T-helper 2 cell treated with Interferon-gamma antibody and Interleukin-4, amounts not matched to agents 5 μg/mL and 100 μg/mL, for 36 hours (primary cell): Measurements from ENCODE around the gene SH3YL1.

Experiments used
- DNase-seq: peaks from one replicate; pipeline ENCODE4 v3.0.0; 2021; ENCODE audit warnings: low spot score
- H3K27ac Mint-ChIP-seq: one replicate; pipeline ENCODE4 v1.8.0; 2021; ENCODE audit warnings: mild to moderate bottlenecking, mixed read lengths
- H3K27me3 Mint-ChIP-seq: one replicate; pipeline ENCODE4 v1.8.0; 2021; ENCODE audit warnings: low read depth, mixed read lengths
- H3K36me3 Mint-ChIP-seq: one replicate; pipeline ENCODE4 v1.8.0; 2021; ENCODE audit warnings: low read depth, mixed read lengths
- H3K4me1 Mint-ChIP-seq: one replicate; pipeline ENCODE4 v1.8.0; 2021; ENCODE audit warnings: low read depth, mixed read lengths
- H3K4me3 Mint-ChIP-seq: one replicate; pipeline ENCODE4 v1.8.0; 2022; ENCODE audit warnings: mild to moderate bottlenecking, moderate library complexity, mixed read lengths
- H3K9me3 Mint-ChIP-seq: one replicate; pipeline ENCODE4 v1.8.0; 2021; ENCODE audit warnings: mixed read lengths

SH3YL1 gene

GRCh38 chr2:274503-274902, 10.7 kb upstream of the SH3YL1 start:
- Mint-ChIP-seq H3K27me3 (no peaks in the 10 kb centered on the region), H3K36me3 (peaks cover 56% of the 10 kb centered on the region), H3K9me3 (no peaks in the 10 kb centered on the region), H3K4me3 (no peak overlapping the region), H3K27ac (no peak overlapping the region), H3K4me1 (peaks cover 15% of the 10 kb centered on the region)
- no peak for DNase-seq

- Mint-ChIP-seq H3K36me3 (peaks cover 50% of the 10 kb centered on the region), H3K27me3 (no peaks in the 10 kb centered on the region), H3K4me3 (no peak overlapping the region), H3K4me1 (peaks cover 21% of the 10 kb centered on the region), H3K27ac (no peak overlapping the region), H3K9me3 (no peaks in the 10 kb centered on the region)
- no peak for DNase-seq
These were observed 9.5 kb upstream of the SH3YL1 start for GRCh38 chr2:273333-273732.

GRCh38 chr2:271917-272316, 8.1 kb upstream of the SH3YL1 start:
- no peak for DNase-seq
- peaks cover 34% of the 10 kb centered on the region for H3K4me1 Mint-ChIP-seq
- no peaks in the 10 kb centered on the region for H3K9me3 Mint-ChIP-seq
- no peaks in the 10 kb centered on the region for H3K27me3 Mint-ChIP-seq
- peaks cover 41% of the 10 kb centered on the region for H3K36me3 Mint-ChIP-seq
- H3K4me3 Mint-ChIP-seq, result no peak overlapping the region
- no peak overlapping the region for H3K27ac Mint-ChIP-seq

GRCh38 chr2:270861-271260, 7.0 kb upstream of the SH3YL1 start:
- no peak for DNase-seq
- H3K4me1 Mint-ChIP-seq, result peaks cover 42% of the 10 kb centered on the region
- no peak overlapping the region for H3K27ac Mint-ChIP-seq
- no peaks in the 10 kb centered on the region for H3K9me3 Mint-ChIP-seq
- no peaks in the 10 kb centered on the region for H3K27me3 Mint-ChIP-seq
- no peak overlapping the region for H3K4me3 Mint-ChIP-seq
- H3K36me3 Mint-ChIP-seq, result peaks cover 34% of the 10 kb centered on the region

- Mint-ChIP-seq H3K36me3 (peaks cover 27% of the 10 kb centered on the region), H3K4me1 (peaks cover 46% of the 10 kb centered on the region), H3K27me3 (no peaks in the 10 kb centered on the region), H3K27ac (no peak overlapping the region), H3K4me3 (no peak overlapping the region), H3K9me3 (no peaks in the 10 kb centered on the region)
- DNase-seq, result no peak
These were observed 5.7 kb upstream of the SH3YL1 start for GRCh38 chr2:269356-270030.

- Mint-ChIP-seq H3K27me3 (no peaks in the 10 kb centered on the region), H3K9me3 (no peaks in the 10 kb centered on the region), H3K4me3 (no peak overlapping the region), H3K27ac (no peak overlapping the region), H3K4me1 (peaks cover 46% of the 10 kb centered on the region), H3K36me3 (peaks cover 26% of the 10 kb centered on the region)
- no peak for DNase-seq
These were observed 4.5 kb upstream of the SH3YL1 start for GRCh38 chr2:268323-268722.

- peak within 1 kb of the TSS; percentile 95 for H3K4me3 Mint-ChIP-seq
- H3K36me3 Mint-ChIP-seq, result peaks cover 5% of the 10 kb centered on the region
- H3K27ac Mint-ChIP-seq, result peak within 1 kb of the TSS; percentile 95
- DNase-seq, result peak; percentile 96
- H3K4me1 Mint-ChIP-seq, result peaks cover 40% of the 10 kb centered on the region
- H3K9me3 Mint-ChIP-seq, result no peaks in the 10 kb centered on the region
- no peaks in the 10 kb centered on the region for H3K27me3 Mint-ChIP-seq
These were observed 949 bp upstream of the SH3YL1 start, which contains the start of gene ACP1 for GRCh38 chr2:264493-265468. ACP1 (plus strand) TSS chr2:264947; CDS start chr2:264965, 18 bp downstream.

GRCh38 chr2:263022-263738, 652 bp downstream of the SH3YL1 start:
- DNase-seq, result no peak
- Mint-ChIP-seq H3K27me3 (no peaks in the 10 kb centered on the region), H3K4me1 (peaks cover 31% of the 10 kb centered on the region), H3K36me3 (peaks cover 6% of the 10 kb centered on the region), H3K9me3 (peaks cover 8% of the 10 kb centered on the region), H3K4me3 (peak overlapping the region; percentile 64), H3K27ac (peak overlapping the region; percentile 26)

- DNase-seq, result no peak
- H3K9me3 Mint-ChIP-seq, result peaks cover 15% of the 10 kb centered on the region
- no peaks in the 10 kb centered on the region for H3K27me3 Mint-ChIP-seq
- H3K36me3 Mint-ChIP-seq, result peaks cover 7% of the 10 kb centered on the region
- H3K4me3 Mint-ChIP-seq, result no peak overlapping the region
- H3K27ac Mint-ChIP-seq, result no peak overlapping the region
- peaks cover 21% of the 10 kb centered on the region for H3K4me1 Mint-ChIP-seq
These were observed 1.7 kb downstream of the SH3YL1 start for GRCh38 chr2:262117-262516.

- H3K4me1 Mint-ChIP-seq, result peaks cover 11% of the 10 kb centered on the region
- H3K36me3 Mint-ChIP-seq, result peaks cover 5% of the 10 kb centered on the region
- H3K27me3 Mint-ChIP-seq, result no peaks in the 10 kb centered on the region
- no peak overlapping the region for H3K27ac Mint-ChIP-seq
- H3K4me3 Mint-ChIP-seq, result no peak overlapping the region
- H3K9me3 Mint-ChIP-seq, result peaks cover 15% of the 10 kb centered on the region
- DNase-seq, result no peak
These were observed 3.2 kb downstream of the SH3YL1 start for GRCh38 chr2:260507-261161.

- Mint-ChIP-seq H3K27ac (no peak overlapping the region), H3K27me3 (no peaks in the 10 kb centered on the region), H3K36me3 (peaks cover 5% of the 10 kb centered on the region), H3K4me1 (peaks cover 8% of the 10 kb centered on the region), H3K4me3 (no peak overlapping the region), H3K9me3 (peaks cover 15% of the 10 kb centered on the region)
- no peak for DNase-seq
These were observed 4.0 kb downstream of the SH3YL1 start for GRCh38 chr2:259789-260331.

GRCh38 chr2:258933-259332, 4.9 kb downstream of the SH3YL1 start:
- no peak overlapping the region for H3K27ac Mint-ChIP-seq
- H3K36me3 Mint-ChIP-seq, result peaks cover 5% of the 10 kb centered on the region
- no peak for DNase-seq
- peaks cover 8% of the 10 kb centered on the region for H3K4me1 Mint-ChIP-seq
- no peaks in the 10 kb centered on the region for H3K27me3 Mint-ChIP-seq
- no peak overlapping the region for H3K4me3 Mint-ChIP-seq
- H3K9me3 Mint-ChIP-seq, result peaks cover 15% of the 10 kb centered on the region

- H3K27ac Mint-ChIP-seq, result no peak overlapping the region
- no peak overlapping the region for H3K4me3 Mint-ChIP-seq
- H3K36me3 Mint-ChIP-seq, result peaks cover 5% of the 10 kb centered on the region
- H3K9me3 Mint-ChIP-seq, result peaks cover 15% of the 10 kb centered on the region
- H3K27me3 Mint-ChIP-seq, result no peaks in the 10 kb centered on the region
- no peak for DNase-seq
- H3K4me1 Mint-ChIP-seq, result peaks cover 8% of the 10 kb centered on the region
These were observed 6.0 kb downstream of the SH3YL1 start for GRCh38 chr2:257842-258241.
